GM12878 (cell line): ENCODE results near the gene TMEM266. TPM values are rescaled to one million over a fixed set of nuclear protein-coding genes. Genes with fewer than 3 reads are reported as not detected.

Source experiments
- ATAC-seq: fragments of 200-7000 bp; cut with Tn5 transposase; 3 replicates; pipeline ENCODE4 v1.9.1; 2020; ENCODE audit warnings: mild to moderate bottlenecking, moderate library complexity
- BruUV-seq: library from RNA; stranded (reverse); fragments of 400-500 nt; replicated peaks from 2 replicates; lab custom pipeline; 2021; lab: Mats Ljungman, UMichigan
- CTCF ChIA-PET: fragments of 300-600 bp; sonication (Branson Sonifier 250); formaldehyde crosslinking; extraction: SDS; loops from one replicate; lab custom pipeline; 2021; ENCODE audit warnings: inconsistent platforms; lab: Yijun Ruan, JAX
- POLR2A ChIA-PET: fragments of 350-600 bp; formaldehyde crosslinking; extraction: SDS; loops from one replicate; lab custom pipeline; 2021; ENCODE audit warnings: inconsistent platforms; lab: Charles Lee
- RAD21 ChIA-PET: fragments of 300-600 bp; sonication (Branson Sonifier 250); formaldehyde crosslinking; loops from one replicate; lab custom pipeline; 2023; ENCODE audit warnings: antibody characterized with exemption; ENCODE audit not compliant: unreplicated experiment; lab: Charles Lee
- SMC1A ChIA-PET: fragments of 300-600 bp; sonication (Branson Sonifier 250); formaldehyde crosslinking; loops from one replicate; lab custom pipeline; 2023; ENCODE audit not compliant: unreplicated experiment, uncharacterized antibody; lab: Charles Lee
- DNase-seq: peaks from one replicate; pipeline ENCODE4 v3.0.0-alpha.2; 2011; ENCODE audit warnings: low read depth, low spot score
- FAIRE-seq: peaks from 3 replicates; lab custom pipeline; 2011; peaks lifted over from hg19 to GRCh38; lab: Jason Lieb, UNC
- H2AFZ ChIP-seq: 2 replicates; pipeline ENCODE4 v1.6.0; 2011; ENCODE audit warnings: low read depth, low read length, control low read depth; ENCODE audit not compliant: control insufficient read depth
- H3K27ac ChIP-seq: 2 replicates; pipeline ENCODE4 v1.5.1; 2011; ENCODE audit warnings: control low read depth; ENCODE audit not compliant: control insufficient read depth, insufficient read depth
- H3K27me3 ChIP-seq, 2 experiments: replicated peaks in 1 of 2; 2 replicates each; pipeline versions ENCODE4 v1.6.0 to v1.6.1; 2011; ENCODE audit warnings: low read length in 1 of 2; ENCODE audit not compliant: control insufficient read depth in 2 of 2, insufficient read depth in 2 of 2
- H3K36me3 ChIP-seq, 2 experiments: 2 replicates each; pipeline ENCODE4 v1.5.1; 2011; ENCODE audit warnings: low read length in 1 of 2; ENCODE audit not compliant: control insufficient read depth in 2 of 2, insufficient read depth in 2 of 2
- H3K4me1 ChIP-seq: 2 replicates; pipeline ENCODE4 v1.6.1; 2011; ENCODE audit warnings: mild to moderate bottlenecking, low read length, moderate library complexity, mixed read lengths; ENCODE audit not compliant: control insufficient read depth, insufficient read depth
- H3K4me2 ChIP-seq: 2 replicates; pipeline ENCODE4 v1.6.0; 2011; ENCODE audit warnings: control low read depth; ENCODE audit not compliant: control insufficient read depth, insufficient read depth
- H3K4me3 ChIP-seq: fragments of 200-600 bp; sonication (generic); 2 replicates; pipeline ENCODE4 v1.5.1; 2016
- H3K79me2 ChIP-seq: 2 replicates; pipeline ENCODE4 v1.6.0; 2011; ENCODE audit warnings: low read length; ENCODE audit not compliant: control insufficient read depth, insufficient read depth
- H3K9ac ChIP-seq: 2 replicates; pipeline ENCODE4 v1.8.0; 2011; ENCODE audit warnings: low read length, control low read depth, mixed read lengths; ENCODE audit not compliant: control insufficient read depth, insufficient read depth
- H3K9me3 ChIP-seq: replicated peaks from 3 replicates; pipeline ENCODE4 v1.5.1; 2011; ENCODE audit warnings: mild to moderate bottlenecking, low read length; ENCODE audit not compliant: control insufficient read depth, insufficient read depth
- H4K20me1 ChIP-seq: 2 replicates; pipeline ENCODE4 v1.6.0; 2011; ENCODE audit not compliant: control insufficient read depth, insufficient read depth
- BHLHE40 ChIP-seq, 2 experiments: fragments of 450-650 bp in 1 of 2; IDR thresholded peaks; 2 replicates each; pipeline ENCODE4 v1.6.1; 2011 to 2017; ENCODE audit warnings: low read depth in 2 of 2, borderline replicate concordance in 1 of 2, improper control_type of control experiment in 1 of 2, low read length in 1 of 2, mild to moderate bottlenecking in 1 of 2
- NBN ChIP-seq: fragments of 450-650 bp; IDR thresholded peaks from 2 replicates; pipeline ENCODE4 v1.6.1; 2016
- POLR2A ChIP-seq: IDR thresholded peaks from 2 replicates; pipeline ENCODE4 v1.6.1; 2011; ENCODE audit warnings: low read depth, mild to moderate bottlenecking, low read length
- RUNX3 ChIP-seq: IDR thresholded peaks from 2 replicates; pipeline ENCODE4 v1.6.1; 2012; ENCODE audit warnings: low read length, inconsistent platforms
- TCF3 ChIP-seq: IDR thresholded peaks from 2 replicates; pipeline ENCODE4 v1.6.1; 2012; ENCODE audit warnings: low read depth, mild to moderate bottlenecking, low read length, borderline replicate concordance; ENCODE audit not compliant: insufficient read depth
- WGBS: methylation state at CpG from one replicate; pipeline ENCODE4 v1.1.6; 2016; ENCODE audit warnings: low lambda C conversion rate; ENCODE audit not compliant: insufficient replicate concordance, insufficient coverage; ENCODE audit errors: missing lambda C conversion rate; 5-methylcytosine and 5-hydroxymethylcytosine counted together
- in situ Hi-C: fragments of 300-500 bp; cut with MboI; formaldehyde crosslinking; loops from 9 replicates; pipeline ENCODE4 v1.14.3; 2018; ENCODE audit warnings: mixed read lengths
- intact Hi-C: fragments of 100-400 bp; cut with micrococcal nuclease; formaldehyde crosslinking; loops from one replicate; pipeline ENCODE4 v1.14.2; 2022; ENCODE audit not compliant: unreplicated experiment
- polyA plus RNA-seq, 11 experiments: library from polyadenylated mRNA; depleted of rRNA in 4 of 11; unstranded in 6 of 11; stranded (reverse) in 5 of 11; fragments of >200 nt; fragmentation: Nextera tagmentation in 4 of 11; fragmentation: Illumina TruSeq in 1 of 11; extraction: Ambion mirVana in 4 of 11; extraction: Trizol in 1 of 11; gene quantifications; 1 replicate in 1 of 11; 2 replicates in 10 of 11; pipeline versions ENCODE4 v1.2.1 to v1.2.3, GENCODE V29; 2011 to 2016; ENCODE audit warnings: inconsistent platforms in 2 of 11, missing spikeins in 2 of 11, low read depth in 1 of 11
- total RNA-seq, 4 experiments: library from RNA; depleted of rRNA in 3 of 4; stranded (reverse); fragments of >200 nt in 3 of 4; fragmentation: Illumina TruSeq in 1 of 4; extraction: Trizol in 1 of 4; gene quantifications; 2 replicates each; pipeline versions ENCODE4 v1.2.1 to v1.2.3, GENCODE V29; 2013 to 2021
- TF ChIP-seq, protein P1 (sequence below): fragments of 450-650 bp; IDR thresholded peaks from 2 replicates; pipeline ENCODE4 v1.6.1; 2016; ENCODE audit warnings: mild to moderate bottlenecking, moderate library complexity, borderline replicate concordance
- TF ChIP-seq, protein P2 (sequence below): fragments of 450-650 bp; IDR thresholded peaks from 2 replicates; pipeline ENCODE4 v1.6.1; 2018; ENCODE audit warnings: borderline replicate concordance, mild to moderate bottlenecking; ENCODE audit not compliant: partially characterized antibody

The TMEM266 gene
- total and polyA plus RNA-seq, 10 of the 15 experiments (the other 5 are each of a cell fraction or from before 2014, with no cell fraction given), result 0.11 to 0.70 (median 0.39) TPM

DNA sequence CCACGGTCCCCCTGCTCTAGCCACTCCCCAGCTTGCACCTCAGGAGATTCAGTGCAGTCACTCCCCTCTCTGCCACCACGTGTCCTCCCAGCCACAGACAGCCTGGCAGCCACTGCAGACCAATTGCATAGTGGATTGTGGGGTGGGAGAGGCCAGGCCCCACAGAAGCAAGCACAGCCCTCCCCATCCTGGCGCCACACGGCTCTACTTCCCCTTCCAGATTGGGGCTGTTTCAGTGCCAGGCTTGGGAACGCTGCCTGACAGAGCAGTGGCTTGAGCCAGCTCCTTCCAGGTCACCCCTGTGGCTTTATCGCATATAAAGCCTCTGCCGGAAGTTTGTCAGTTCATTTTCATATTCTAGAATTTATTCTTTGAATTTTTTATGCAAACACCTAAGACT, 90.7 kb downstream of the TMEM266 start:
- H3K27me3 ChIP-seq, result 0 out of 4 replicates have a peak, but pooled peaks cover 0 to 2% of the 10 kb centered on the region in 2 experiments
- BruUV-seq, result no TSS peak
- intact Hi-C loops, result no loop called here
- no peaks in the 10 kb centered on the region for H3K79me2 ChIP-seq
- in situ Hi-C loops, result no loop called here
- 0 out of 2 replicates have a peak overlapping the region, but pooled peaks have one; percentile 7 for H3K4me3 ChIP-seq
- no peaks in the 10 kb centered on the region for H3K36me3 ChIP-seq
- ChIA-PET SMC1A (interaction anchor here (0.6 to 2.6 kb wide), 10 partner anchors 9 to 1693 kb away, joined by 3 to 23 read pairs (median 5); no protein-coding TSS in a partner anchor), RAD21 (interaction anchor here (0.7 to 3.8 kb wide), 7 partner anchors 11 to 341 kb away, joined by 3 to 27 read pairs (median 4); partner anchors contain the start of gene TMEM266), CTCF (interaction anchor here (0.6 to 7.1 kb wide), 26 partner anchors 10 to 847 kb away, joined by 3 to 127 read pairs (median 4); partner anchors contain the start of gene TMEM266), POLR2A (no interaction called here)
- peak overlapping the region; percentile 8; the same call in 1 of the 2 replicates for H3K9ac ChIP-seq
- H3K27ac ChIP-seq, result 0 out of 2 replicates have a peak overlapping the region, but pooled peaks have one; percentile 22
- FAIRE-seq, result no peak
- H3K4me1 ChIP-seq, result peaks cover 20% of the 10 kb centered on the region
- peak overlapping the region; percentile 80 for H3K4me2 ChIP-seq
- DNase-seq, result no peak
- H2AFZ ChIP-seq, result peak overlapping the region; percentile 84
- H3K9me3 ChIP-seq, result no peaks in the 10 kb centered on the region
- ATAC-seq, result peak; percentile 62
- H4K20me1 ChIP-seq, result no peaks in the 10 kb centered on the region; the same call in 1 of the 2 replicates
- 0 out of 2 replicates have a peak, but pooled peaks have one; percentile 30 for TF ChIP-seq POLR2A
- no peak for TF ChIP-seq BHLHE40 (IDR thresholded peaks at IDR 0.05; ENCODE audit: borderline replicate concordance in 1 of 2, low read depth in 2 of 2, low read length in 1 of 2)
- 15% methylated on average over 7 of the region's 7 CpGs for WGBS

DNA sequence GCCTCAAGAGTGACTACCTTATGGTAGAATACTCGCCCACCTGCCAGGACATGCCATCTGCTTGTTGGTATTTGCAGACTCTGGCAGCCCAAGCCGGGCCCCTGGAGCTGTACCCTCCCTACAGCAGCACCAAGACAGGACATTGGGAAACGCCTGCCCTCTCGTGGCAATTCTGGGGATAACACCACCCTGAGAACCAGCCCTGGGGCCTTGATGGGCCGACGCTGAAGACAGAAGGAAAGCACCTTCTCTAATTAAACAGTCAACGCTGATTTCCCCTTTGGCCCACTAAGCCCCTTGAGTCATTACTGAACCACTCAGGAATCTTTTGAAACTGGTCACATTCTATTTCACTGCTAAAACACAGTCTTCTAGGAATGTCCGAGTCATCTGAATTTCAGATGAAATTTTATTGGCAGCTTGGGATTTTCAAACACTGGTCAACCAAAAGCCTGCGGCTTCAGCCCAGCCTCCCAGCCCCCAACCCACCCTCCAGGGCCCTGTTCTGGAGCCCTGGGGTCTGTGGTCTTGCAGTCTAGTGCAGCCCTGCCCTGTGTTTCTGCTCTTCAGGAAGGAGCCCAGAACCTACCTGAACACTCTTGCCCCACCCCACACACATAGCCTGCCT, 91.3 kb downstream of the TMEM266 start:
- DNase-seq (peak; percentile 77), ATAC-seq (peak; percentile 98), FAIRE-seq (peak; percentile 41)
- no peaks in the 10 kb centered on the region for H3K36me3 ChIP-seq
- in situ Hi-C loops (no loop called here), intact Hi-C loops (no loop called here)
- 0 out of 4 replicates have a peak, but pooled peaks cover 0 to 2% of the 10 kb centered on the region in 2 experiments for H3K27me3 ChIP-seq
- ChIA-PET CTCF (interaction anchor here (0.6 to 7.1 kb wide), 20 partner anchors 11 to 847 kb away, joined by 3 to 127 read pairs (median 4); partner anchors contain the start of gene TMEM266), RAD21 (interaction anchor here (0.7 to 3.8 kb wide), 7 partner anchors 12 to 341 kb away, joined by 3 to 27 read pairs (median 4); partner anchors contain the start of genes NRG4 and TMEM266), SMC1A (interaction anchor here (0.6 to 2.6 kb wide), 7 partner anchors 12 to 1692 kb away, joined by 3 to 23 read pairs (median 7); no protein-coding TSS in a partner anchor), POLR2A (no interaction called here)
- H3K4me3 ChIP-seq, result 0 out of 2 replicates have a peak overlapping the region, but pooled peaks have one; percentile 7
- peaks cover 20% of the 10 kb centered on the region for H3K4me1 ChIP-seq
- peak overlapping the region; percentile 84 for H2AFZ ChIP-seq
- H3K79me2 ChIP-seq, result no peaks in the 10 kb centered on the region
- no peaks in the 10 kb centered on the region; the same call in 1 of the 2 replicates for H4K20me1 ChIP-seq
- H3K27ac ChIP-seq, result no peak overlapping the region
- WGBS, result 0% methylated on average over 9 of the region's 9 CpGs
- H3K9ac ChIP-seq, result no peak overlapping the region; the same call in 1 of the 2 replicates
- BruUV-seq, result no TSS peak
- no peaks in the 10 kb centered on the region for H3K9me3 ChIP-seq
- H3K4me2 ChIP-seq, result peak overlapping the region; percentile 80
- TF ChIP-seq TCF3 (no peak), NBN (no peak), RUNX3 (peak; percentile 34; the same call in 1 of the 2 replicates)
- TF ChIP-seq, protein P1, sequence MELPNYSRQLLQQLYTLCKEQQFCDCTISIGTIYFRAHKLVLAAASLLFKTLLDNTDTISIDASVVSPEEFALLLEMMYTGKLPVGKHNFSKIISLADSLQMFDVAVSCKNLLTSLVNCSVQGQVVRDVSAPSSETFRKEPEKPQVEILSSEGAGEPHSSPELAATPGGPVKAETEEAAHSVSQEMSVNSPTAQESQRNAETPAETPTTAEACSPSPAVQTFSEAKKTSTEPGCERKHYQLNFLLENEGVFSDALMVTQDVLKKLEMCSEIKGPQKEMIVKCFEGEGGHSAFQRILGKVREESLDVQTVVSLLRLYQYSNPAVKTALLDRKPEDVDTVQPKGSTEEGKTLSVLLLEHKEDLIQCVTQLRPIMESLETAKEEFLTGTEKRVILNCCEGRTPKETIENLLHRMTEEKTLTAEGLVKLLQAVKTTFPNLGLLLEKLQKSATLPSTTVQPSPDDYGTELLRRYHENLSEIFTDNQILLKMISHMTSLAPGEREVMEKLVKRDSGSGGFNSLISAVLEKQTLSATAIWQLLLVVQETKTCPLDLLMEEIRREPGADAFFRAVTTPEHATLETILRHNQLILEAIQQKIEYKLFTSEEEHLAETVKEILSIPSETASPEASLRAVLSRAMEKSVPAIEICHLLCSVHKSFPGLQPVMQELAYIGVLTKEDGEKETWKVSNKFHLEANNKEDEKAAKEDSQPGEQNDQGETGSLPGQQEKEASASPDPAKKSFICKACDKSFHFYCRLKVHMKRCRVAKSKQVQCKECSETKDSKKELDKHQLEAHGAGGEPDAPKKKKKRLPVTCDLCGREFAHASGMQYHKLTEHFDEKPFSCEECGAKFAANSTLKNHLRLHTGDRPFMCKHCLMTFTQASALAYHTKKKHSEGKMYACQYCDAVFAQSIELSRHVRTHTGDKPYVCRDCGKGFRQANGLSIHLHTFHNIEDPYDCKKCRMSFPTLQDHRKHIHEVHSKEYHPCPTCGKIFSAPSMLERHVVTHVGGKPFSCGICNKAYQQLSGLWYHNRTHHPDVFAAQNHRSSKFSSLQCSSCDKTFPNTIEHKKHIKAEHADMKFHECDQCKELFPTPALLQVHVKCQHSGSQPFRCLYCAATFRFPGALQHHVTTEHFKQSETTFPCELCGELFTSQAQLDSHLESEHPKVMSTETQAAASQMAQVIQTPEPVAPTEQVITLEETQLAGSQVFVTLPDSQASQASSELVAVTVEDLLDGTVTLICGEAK, result no peak
- TF ChIP-seq, protein P2, sequence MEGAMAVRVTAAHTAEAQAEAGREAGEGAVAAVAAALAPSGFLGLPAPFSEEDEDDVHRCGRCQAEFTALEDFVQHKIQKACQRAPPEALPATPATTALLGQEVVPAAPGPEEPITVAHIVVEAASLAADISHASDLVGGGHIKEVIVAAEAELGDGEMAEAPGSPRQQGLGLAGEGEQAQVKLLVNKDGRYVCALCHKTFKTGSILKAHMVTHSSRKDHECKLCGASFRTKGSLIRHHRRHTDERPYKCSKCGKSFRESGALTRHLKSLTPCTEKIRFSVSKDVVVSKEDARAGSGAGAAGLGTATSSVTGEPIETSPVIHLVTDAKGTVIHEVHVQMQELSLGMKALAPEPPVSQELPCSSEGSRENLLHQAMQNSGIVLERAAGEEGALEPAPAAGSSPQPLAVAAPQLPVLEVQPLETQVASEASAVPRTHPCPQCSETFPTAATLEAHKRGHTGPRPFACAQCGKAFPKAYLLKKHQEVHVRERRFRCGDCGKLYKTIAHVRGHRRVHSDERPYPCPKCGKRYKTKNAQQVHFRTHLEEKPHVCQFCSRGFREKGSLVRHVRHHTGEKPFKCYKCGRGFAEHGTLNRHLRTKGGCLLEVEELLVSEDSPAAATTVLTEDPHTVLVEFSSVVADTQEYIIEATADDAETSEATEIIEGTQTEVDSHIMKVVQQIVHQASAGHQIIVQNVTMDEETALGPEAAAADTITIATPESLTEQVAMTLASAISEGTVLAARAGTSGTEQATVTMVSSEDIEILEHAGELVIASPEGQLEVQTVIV, result no peak
